Fibroblast of lung (primary cell): Measurements from ENCODE around the gene DMWD. TPM values are rescaled to one million over a fixed set of nuclear protein-coding genes. Genes with fewer than 3 reads are reported as not detected.

Experiments used
- DNase-seq, 2 donors: peaks; one replicate each; pipeline versions ENCODE4 v3.0.0 to v3.0.0-alpha.2; 2010; ENCODE audit warnings: low read depth in 2 of 2
- H2AFZ ChIP-seq: 2 replicates; pipeline ENCODE4 v1.5.1; 2012; ENCODE audit warnings: low read length, control low read depth, inconsistent platforms
- H3K27ac ChIP-seq: 2 replicates; pipeline ENCODE4 v1.5.1; 2011; ENCODE audit warnings: low read length, control low read depth; ENCODE audit not compliant: insufficient read depth
- H3K27me3 ChIP-seq: 2 replicates; pipeline ENCODE4 v1.5.1; 2011; ENCODE audit warnings: mild to moderate bottlenecking, low read length; ENCODE audit not compliant: control insufficient read depth, insufficient read depth
- H3K36me3 ChIP-seq: 2 replicates; pipeline ENCODE4 v1.5.1; 2011; ENCODE audit warnings: low read length; ENCODE audit not compliant: control insufficient read depth, insufficient read depth
- H3K4me1 ChIP-seq: 2 replicates; pipeline ENCODE4 v1.5.1; 2011; ENCODE audit warnings: low read length; ENCODE audit not compliant: control insufficient read depth, insufficient read depth; ENCODE audit errors: extremely low read depth
- H3K4me2 ChIP-seq: 2 replicates; pipeline ENCODE4 v1.5.1; 2011; ENCODE audit warnings: low read length, control low read depth; ENCODE audit not compliant: insufficient read depth; ENCODE audit errors: extremely low read depth
- H3K4me3 ChIP-seq, 4 experiments: fragments of 200-600 bp in 1 of 4; sonication (generic) in 1 of 4; replicated peaks in 1 of 4; 2 replicates each; pipeline ENCODE4 v1.5.1; 2011 to 2016; ENCODE audit warnings: low read length in 4 of 4, low read depth in 3 of 4, mild to moderate bottlenecking in 3 of 4, control low read depth in 2 of 4, inconsistent platforms in 1 of 4, mixed read lengths in 1 of 4; ENCODE audit not compliant: insufficient read depth in 1 of 4; ENCODE audit errors: control extremely low read depth in 1 of 4
- H3K79me2 ChIP-seq: 2 replicates; pipeline ENCODE4 v1.5.1; 2012; ENCODE audit warnings: mild to moderate bottlenecking, low read length, inconsistent platforms; ENCODE audit not compliant: control insufficient read depth, insufficient read depth
- H3K9ac ChIP-seq: 2 replicates; pipeline ENCODE4 v1.5.1; 2011; ENCODE audit warnings: mild to moderate bottlenecking, low read length, control low read depth; ENCODE audit not compliant: insufficient read depth
- H3K9me3 ChIP-seq: 2 replicates; pipeline ENCODE4 v1.5.1; 2012; ENCODE audit warnings: low read depth, low read length; ENCODE audit not compliant: control insufficient read depth, insufficient read depth
- H4K20me1 ChIP-seq: 2 replicates; pipeline ENCODE4 v1.5.1; 2011; ENCODE audit warnings: low read length; ENCODE audit not compliant: control insufficient read depth, insufficient read depth; ENCODE audit errors: extremely low read depth
- EZH2 ChIP-seq: IDR thresholded peaks from 2 replicates; pipeline ENCODE4 v1.5.1; 2012; ENCODE audit warnings: low read length, control low read depth, mild to moderate bottlenecking; ENCODE audit errors: missing control alignments
- polyA plus RNA-seq, 2 donors: library from polyadenylated mRNA; depleted of rRNA in 1 of 2; stranded (reverse) in 1 of 2; unstranded in 1 of 2; fragments of >200 nt; gene quantifications; 2 replicates each; pipeline ENCODE4 v1.2.1, GENCODE V29; 2011 to 2012; ENCODE audit warnings: missing spikeins in 1 of 2
- total RNA-seq: library from RNA; depleted of rRNA; stranded (reverse); fragments of >200 nt; gene quantifications from 2 replicates; pipeline ENCODE4 v1.2.1, GENCODE V29; 2014
- TF ChIP-seq, protein P1 (sequence below), 2 donors: IDR thresholded peaks in 1 of 2; conservative IDR thresholded peaks in 1 of 2; 1 replicate in 1 of 2; 2 replicates in 1 of 2; pipeline ENCODE4 v1.5.1; 2011 to 2012; ENCODE audit warnings: low read length in 2 of 2, control low read depth in 1 of 2, inconsistent platforms in 1 of 2, low read depth in 1 of 2, mild to moderate bottlenecking in 1 of 2

DMWD gene
- total and polyA plus RNA-seq, 2 donors (not counting 1 experiment from before 2014, with no cell fraction given): 18.1 to 33.5 TPM

DNA sequence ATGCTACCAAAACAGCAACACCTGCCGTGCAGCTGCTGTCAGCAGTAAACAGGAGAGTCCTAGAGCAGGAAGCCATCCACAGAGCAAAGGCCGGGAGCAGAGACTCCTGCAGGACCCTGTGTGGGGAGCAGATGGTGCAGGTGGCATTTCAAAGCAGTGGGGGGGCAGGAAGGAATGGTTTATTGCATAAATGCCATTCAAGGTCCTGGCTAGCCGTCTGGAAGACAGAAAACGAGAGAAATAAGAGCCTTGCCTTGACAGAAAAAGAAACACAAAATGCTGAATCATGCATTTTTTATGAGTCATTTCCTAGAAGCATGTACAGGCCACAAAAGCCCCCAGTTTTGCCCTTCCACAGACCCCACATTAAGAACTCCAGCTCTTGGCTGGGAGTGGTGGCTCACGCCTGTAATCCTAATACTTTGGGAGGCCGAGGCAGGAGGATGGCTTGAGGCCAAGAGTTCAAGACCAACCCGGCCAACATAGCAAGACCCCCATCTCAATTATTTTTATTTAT is 17.1 kb upstream of the DMWD start:
- H3K36me3 ChIP-seq: no peaks in the 10 kb centered on the region
- no peaks in the 10 kb centered on the region for H3K9me3 ChIP-seq
- H3K79me2 ChIP-seq: no peaks in the 10 kb centered on the region
- no peaks in the 10 kb centered on the region for H4K20me1 ChIP-seq
- H3K4me3 ChIP-seq: no peak overlapping the region
- DNase-seq: peak; percentile 77 to 81
- H2AFZ ChIP-seq: no peak overlapping the region
- no peak overlapping the region for H3K9ac ChIP-seq
- H3K4me2 ChIP-seq: peak overlapping the region; percentile 44
- peaks cover 12% of the 10 kb centered on the region for H3K4me1 ChIP-seq
- no peaks in the 10 kb centered on the region for H3K27me3 ChIP-seq
- H3K27ac ChIP-seq: peak overlapping the region; percentile 44
- TF ChIP-seq EZH2: no peak
- TF ChIP-seq, protein P1, sequence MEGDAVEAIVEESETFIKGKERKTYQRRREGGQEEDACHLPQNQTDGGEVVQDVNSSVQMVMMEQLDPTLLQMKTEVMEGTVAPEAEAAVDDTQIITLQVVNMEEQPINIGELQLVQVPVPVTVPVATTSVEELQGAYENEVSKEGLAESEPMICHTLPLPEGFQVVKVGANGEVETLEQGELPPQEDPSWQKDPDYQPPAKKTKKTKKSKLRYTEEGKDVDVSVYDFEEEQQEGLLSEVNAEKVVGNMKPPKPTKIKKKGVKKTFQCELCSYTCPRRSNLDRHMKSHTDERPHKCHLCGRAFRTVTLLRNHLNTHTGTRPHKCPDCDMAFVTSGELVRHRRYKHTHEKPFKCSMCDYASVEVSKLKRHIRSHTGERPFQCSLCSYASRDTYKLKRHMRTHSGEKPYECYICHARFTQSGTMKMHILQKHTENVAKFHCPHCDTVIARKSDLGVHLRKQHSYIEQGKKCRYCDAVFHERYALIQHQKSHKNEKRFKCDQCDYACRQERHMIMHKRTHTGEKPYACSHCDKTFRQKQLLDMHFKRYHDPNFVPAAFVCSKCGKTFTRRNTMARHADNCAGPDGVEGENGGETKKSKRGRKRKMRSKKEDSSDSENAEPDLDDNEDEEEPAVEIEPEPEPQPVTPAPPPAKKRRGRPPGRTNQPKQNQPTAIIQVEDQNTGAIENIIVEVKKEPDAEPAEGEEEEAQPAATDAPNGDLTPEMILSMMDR (conservative IDR thresholded peaks at IDR 0.05 in 1 of 2, IDR thresholded peaks at IDR 0.05 in 1 of 2; ENCODE audit: low read depth in 1 of 2, low read length in 2 of 2): no peak

DNA sequence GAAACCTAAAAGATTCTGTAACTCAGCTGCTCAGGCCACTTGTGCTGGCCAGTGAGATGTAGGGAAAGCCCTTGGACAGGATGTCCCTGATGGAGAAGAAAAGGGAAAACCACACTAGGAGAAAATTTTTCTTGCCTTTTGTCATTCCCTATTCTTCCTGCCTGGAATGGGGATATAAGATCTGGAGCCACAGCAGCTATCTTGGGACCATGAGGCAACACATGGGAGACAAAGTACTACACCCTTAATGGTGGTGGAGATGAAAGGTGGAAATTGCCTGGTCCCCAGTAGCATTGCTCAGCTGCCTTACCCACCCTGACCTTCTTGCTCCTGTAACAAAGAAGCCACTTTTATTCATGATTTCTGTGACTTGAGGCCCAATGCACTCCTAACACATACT is 13.1 kb upstream of the DMWD start:
- H3K27me3 ChIP-seq: no peaks in the 10 kb centered on the region
- no peaks in the 10 kb centered on the region for H3K9me3 ChIP-seq
- no peak overlapping the region for H3K4me2 ChIP-seq
- no peaks in the 10 kb centered on the region for H4K20me1 ChIP-seq
- DNase-seq: no peak
- peaks cover 12% of the 10 kb centered on the region for H3K4me1 ChIP-seq
- H3K9ac ChIP-seq: no peak overlapping the region
- no peaks in the 10 kb centered on the region for H3K79me2 ChIP-seq
- H3K27ac ChIP-seq: no peak overlapping the region
- no peaks in the 10 kb centered on the region for H3K36me3 ChIP-seq
- no peak overlapping the region for H3K4me3 ChIP-seq
- TF ChIP-seq, protein P1 (conservative IDR thresholded peaks at IDR 0.05 in 1 of 2, IDR thresholded peaks at IDR 0.05 in 1 of 2; ENCODE audit: low read depth in 1 of 2, low read length in 2 of 2): no peak
- no peak for TF ChIP-seq EZH2
- H2AFZ ChIP-seq: no peak overlapping the region

DNA sequence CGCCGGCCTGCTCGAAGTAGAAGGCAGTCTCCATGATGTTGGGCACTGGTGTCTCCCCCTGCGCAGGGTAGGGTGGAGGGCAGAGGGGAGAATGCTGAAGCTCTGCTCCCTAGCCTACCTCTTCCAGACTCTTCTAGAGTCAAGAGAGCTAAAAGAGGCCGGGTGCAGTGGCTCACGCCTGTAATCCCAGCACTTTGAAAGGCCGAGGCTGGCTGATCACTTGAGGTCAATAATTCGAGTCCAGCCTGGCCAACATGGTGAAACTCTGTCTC is 12.2 kb upstream of the DMWD start:
- Histone ChIP-seq H2AFZ (no peak overlapping the region), H3K9me3 (no peaks in the 10 kb centered on the region), H3K36me3 (no peaks in the 10 kb centered on the region), H3K4me2 (no peak overlapping the region), H3K79me2 (no peaks in the 10 kb centered on the region), H3K9ac (no peak overlapping the region), H3K4me1 (peaks cover 11% of the 10 kb centered on the region), H3K27ac (no peak overlapping the region), H4K20me1 (no peaks in the 10 kb centered on the region), H3K27me3 (no peaks in the 10 kb centered on the region), H3K4me3 (no peak overlapping the region)
- TF ChIP-seq, protein P1 (conservative IDR thresholded peaks at IDR 0.05 in 1 of 2, IDR thresholded peaks at IDR 0.05 in 1 of 2; ENCODE audit: low read depth in 1 of 2, low read length in 2 of 2): no peak
- no peak for TF ChIP-seq EZH2
- no peak for DNase-seq
